ENCODE measurements around the gene HELB. TPM values are rescaled to one million over a fixed set of nuclear protein-coding genes. Genes with fewer than 3 reads are reported as not detected.
"Not testable (repeated sequence)": the region's sequence is repeated elsewhere in the genome, so short reads cannot be mapped to it uniquely, and the experiment has no call there.

HELB gene
- total RNA-seq, 1 experiment from 2014 or later = 2.6 TPM

- DNase-seq (ENCODE audit: low read depth) = no peak
Observed at GRCh38 chr12:66302827-66303169, 505 bp downstream of the HELB start.

GRCh38 chr12:66303316-66303804, 1.1 kb downstream of the HELB start:
- not testable (repeated sequence) for DNase-seq (ENCODE audit: low read depth)

- no peak for DNase-seq (ENCODE audit: low read depth)
Observed at GRCh38 chr12:66304296-66304900, 2.1 kb downstream of the HELB start.

GRCh38 chr12:66309606-66310005, 7.3 kb downstream of the HELB start:
- no peak for DNase-seq (ENCODE audit: low read depth)

GRCh38 chr12:66312189-66312588, 9.9 kb downstream of the HELB start:
- no peak for DNase-seq (ENCODE audit: low read depth)

- DNase-seq (ENCODE audit: low read depth) = no peak
Observed at GRCh38 chr12:66314278-66314677, 12.0 kb downstream of the HELB start.

GRCh38 chr12:66319266-66319954, 17.1 kb downstream of the HELB start:
- DNase-seq (ENCODE audit: low read depth) = no peak

DNA sequence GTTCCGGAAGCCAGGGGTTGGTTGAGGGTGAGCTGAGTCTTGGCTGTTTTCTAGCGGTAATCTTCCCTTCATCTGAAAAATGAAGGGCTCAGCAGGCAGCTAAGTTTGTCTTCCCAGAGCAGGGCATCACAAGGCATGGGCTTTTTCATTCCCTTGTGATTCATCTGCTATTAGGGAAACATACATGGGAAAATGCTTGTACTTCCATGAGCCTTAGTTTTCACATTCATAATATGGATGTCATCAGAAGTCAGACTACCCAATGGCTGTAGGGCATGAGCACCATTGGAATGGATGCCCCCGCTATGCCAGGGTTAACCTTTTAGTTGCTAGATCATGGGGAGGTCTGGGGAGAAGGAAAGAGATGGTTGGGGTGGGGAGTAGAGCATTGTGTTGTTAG, 18.7 kb downstream of the HELB start:
- no peak for DNase-seq (ENCODE audit: low read depth)

DNA sequence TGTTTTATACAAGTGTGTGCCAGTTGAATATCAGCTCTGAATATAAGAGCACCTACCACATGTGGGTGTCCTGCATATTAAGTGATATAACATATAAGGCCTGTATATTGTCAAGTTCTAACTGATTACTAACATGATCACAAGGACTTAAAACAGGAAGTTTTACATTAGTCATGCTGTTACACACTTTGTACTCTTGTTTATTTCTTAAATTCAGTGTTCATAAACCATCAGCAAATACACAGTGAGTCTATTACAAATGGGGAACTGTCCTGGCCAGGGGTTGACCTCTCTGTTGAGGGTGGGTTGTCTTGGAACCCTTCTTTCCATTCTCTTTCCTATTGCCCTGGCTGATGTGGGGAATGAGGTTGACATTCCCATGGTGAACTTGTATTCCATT, 19.1 kb downstream of the HELB start:
- DNase-seq (ENCODE audit: low read depth) = no peak

- DNase-seq (ENCODE audit: low read depth) = no peak
Observed at GRCh38 chr12:66323017-66323416, 20.7 kb downstream of the HELB start.

DNA sequence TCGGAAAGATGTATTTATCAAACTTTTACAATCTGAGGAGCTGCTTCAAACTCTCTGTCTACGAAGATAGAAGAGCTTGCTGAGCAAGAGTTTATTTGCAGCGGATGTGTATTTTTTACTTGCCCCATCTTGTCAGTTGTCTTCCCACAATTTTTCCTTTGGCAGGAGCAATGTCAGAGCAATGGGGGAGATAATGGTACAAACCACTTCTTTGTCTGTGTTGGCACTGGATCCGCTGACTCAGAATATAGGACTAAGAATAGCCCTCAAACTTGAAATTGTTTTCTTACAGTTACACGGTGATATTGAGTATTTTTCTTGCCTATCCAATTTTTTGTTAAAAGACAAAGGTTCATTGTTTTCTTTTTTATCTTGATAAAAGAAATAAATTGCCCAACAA, 27.6 kb downstream of the HELB start:
- peak; percentile 70 for DNase-seq (ENCODE audit: low read depth)

DNA sequence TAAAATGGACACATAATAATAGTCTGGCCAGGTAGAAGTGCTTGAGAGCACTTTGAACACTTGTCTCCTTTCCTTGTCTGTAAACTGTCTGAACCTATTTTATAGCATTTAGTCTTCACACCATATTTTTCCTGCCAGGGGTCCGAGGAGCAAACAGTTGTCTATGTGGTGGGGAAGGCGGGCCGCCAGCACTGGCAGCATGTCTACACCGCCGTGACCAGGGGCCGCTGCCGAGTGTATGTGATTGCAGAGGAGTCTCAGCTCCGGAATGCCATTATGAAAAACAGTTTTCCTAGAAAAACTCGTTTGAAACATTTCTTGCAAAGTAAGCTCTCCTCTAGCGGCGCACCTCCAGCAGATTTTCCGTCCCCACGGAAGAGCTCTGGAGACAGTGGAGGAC, 28.7 kb downstream of the HELB start:
- DNase-seq (ENCODE audit: low read depth) = no peak

DNA sequence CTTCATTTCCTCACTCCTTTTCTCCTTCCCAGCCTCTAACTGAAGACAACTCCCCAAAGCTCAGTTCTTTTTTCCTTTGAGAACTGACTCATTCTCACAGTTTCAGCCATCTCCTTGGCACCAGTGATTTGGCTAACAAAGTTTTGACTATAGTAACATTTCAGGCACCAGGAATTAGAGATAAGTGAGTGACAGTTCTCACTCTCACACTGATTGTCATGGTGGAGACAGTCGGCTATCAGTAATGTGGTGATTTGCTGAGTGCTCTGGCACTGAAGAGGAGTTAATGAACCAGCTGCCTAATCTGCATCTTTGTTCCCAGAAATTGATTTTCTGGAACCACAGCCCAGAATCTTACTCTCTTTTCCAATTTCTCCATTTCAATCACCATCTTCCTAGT, 29.5 kb downstream of the HELB start:
- DNase-seq (ENCODE audit: low read depth) = no peak

- DNase-seq (ENCODE audit: low read depth) = no peak
Observed at GRCh38 chr12:66335746-66336145, 33.5 kb downstream of the HELB start.

DNA sequence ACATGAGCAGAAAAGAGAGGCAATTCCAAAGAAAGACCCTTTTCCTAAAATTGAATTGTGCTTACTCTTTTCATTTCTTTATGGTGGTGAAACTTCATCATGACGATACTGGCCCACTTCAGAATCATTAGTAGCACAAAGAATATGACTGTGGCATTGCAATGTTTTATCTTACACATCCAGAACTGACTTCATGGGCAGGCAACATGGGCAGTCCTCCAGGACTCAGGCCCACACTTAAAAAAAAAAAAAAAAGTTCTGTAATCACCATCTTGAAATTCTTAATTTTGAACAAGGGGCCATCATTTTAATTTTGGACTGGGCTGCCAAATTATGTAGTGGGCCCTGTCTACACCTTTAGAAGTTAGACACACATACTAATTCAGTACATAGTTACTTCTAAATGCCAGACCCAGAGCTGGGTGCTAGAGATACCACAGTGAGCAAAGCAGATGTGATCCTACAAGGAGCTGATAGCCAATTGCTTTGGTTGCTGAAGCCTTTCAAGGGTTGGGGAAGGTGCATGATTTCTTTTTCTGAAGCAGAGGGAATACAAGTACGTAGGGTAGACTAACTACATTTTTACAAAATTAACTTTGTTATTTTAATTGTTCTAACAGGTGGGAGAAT, 35.2 kb downstream of the HELB start:
- no peak for DNase-seq (ENCODE audit: low read depth)

DNA sequence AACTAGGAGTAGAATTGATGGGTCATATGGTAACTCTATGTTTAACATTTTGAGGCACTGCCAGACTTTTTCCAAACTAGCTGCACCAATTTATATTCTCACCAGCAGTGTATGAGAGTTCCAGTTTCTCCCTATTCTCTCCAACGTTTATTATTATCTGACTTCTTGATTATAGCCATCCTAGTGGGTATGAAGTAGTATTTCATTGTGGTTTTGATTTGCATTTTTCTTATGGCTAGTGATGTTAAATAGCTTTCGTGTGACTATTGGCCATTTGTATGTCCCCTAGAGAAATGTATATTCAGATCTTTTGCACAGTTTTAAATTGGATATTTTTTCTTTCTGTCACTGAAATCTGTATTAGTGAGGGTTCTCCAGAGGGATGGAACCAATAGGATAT, 37.8 kb downstream of the HELB start:
- peak; percentile 1 for DNase-seq (ENCODE audit: low read depth)

DNA sequence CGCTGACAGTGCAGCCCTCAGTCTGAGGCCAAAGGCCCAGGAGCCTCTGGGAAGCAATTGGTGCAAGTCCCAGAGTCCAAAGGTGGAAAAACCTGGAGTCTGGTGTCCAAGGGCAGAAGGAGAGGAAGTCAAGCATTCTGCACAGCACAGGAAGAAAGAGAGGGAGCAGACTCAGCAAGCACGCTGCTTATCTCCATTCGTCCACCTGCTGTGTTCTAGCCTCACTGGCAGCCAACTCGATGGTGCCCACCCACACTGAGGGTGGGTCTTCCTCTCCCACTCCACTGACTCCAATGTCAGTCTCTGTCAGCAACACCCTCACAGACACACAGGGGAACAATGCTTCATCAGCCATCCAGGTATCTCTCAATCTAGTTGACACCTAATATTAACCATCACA, 38.8 kb downstream of the HELB start:
- DNase-seq (ENCODE audit: low read depth) = no peak

- DNase-seq (ENCODE audit: low read depth) = no peak
Observed at GRCh38 chr12:66345212-66345611, 42.9 kb downstream of the HELB start.

DNA sequence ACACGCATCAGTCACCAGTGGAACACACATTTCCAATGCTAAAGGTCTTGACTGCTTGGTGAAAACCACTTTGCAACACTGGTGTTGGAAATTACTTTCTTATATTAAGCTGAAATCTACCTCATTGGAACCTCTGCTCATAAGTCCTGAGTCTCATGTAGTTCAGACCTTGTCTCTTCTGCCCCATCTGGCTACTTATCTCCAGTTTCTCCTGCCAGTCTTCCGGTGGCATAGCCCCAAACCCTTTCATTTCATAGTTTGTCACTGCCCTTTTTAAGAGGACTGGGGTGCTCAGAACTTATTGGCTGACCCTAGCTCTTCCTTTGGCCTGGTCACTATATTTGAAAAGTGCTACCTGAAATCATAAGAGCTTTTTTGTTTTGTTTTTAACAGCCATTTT, 43.7 kb downstream of the HELB start:
- DNase-seq (ENCODE audit: low read depth) = no peak

DNA sequence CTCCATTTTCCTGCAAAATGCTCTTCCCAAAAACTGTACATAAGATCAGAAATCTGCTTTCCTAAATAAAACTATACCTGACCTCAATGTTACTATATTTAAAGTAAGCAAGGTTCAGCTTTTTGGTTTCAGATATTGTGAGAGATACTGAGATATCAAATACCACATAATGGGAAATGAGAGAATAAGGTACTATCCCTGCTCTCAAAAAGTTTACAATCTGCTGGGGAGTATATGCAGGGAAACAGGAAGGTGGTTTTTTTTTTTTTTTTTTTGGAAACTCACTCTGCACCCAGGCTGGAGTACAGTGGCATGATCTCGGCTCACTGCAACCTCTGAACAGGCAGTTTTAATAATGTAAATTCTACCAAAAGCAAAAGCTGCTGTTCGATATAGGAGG, 49.0 kb downstream of the HELB start:
- no peak for DNase-seq (ENCODE audit: low read depth)

DNA sequence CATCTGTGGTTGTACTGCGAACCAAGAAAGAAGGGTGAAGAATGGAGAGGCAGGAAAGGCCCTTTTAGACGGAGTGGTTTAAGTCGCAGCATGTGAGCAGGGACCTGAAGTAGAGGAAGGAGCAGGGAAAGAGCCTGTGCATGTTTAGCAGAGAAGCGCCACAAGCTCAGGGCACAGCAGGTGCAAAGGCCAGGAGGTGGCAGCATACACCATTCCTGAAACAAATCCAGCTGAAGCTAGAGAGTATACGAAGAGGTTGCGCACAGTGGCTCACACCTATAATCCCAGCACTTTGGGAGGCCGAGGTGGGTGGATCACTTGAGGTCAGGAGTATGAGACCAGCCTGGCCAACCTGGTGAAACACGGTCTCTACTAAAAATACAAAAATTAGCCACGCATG, 49.9 kb downstream of the HELB start:
- DNase-seq (ENCODE audit: low read depth) = peak; percentile 1

DNA sequence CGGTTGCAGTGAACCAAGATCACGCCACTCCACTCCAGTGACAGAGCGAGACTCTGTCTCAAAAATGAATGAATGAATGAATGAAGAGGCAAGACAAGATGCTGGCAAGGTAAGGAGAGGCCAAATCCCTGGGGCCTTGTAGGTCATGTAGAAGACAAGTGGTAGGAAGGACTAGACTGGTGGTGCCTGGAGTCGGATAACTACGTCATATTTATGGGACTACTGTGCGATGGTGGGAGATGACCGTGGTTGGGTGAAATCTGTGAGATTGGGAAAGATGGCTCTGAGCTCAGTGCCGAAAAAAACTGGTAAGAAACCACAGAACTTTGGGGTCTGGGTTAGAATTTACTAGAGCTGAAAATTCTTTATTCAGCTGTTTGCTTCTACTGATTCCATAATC, 50.6 kb downstream of the HELB start:
- no peak for DNase-seq (ENCODE audit: low read depth)

- no peak for DNase-seq (ENCODE audit: low read depth)
Observed at GRCh38 chr12:66354291-66354690, 52.0 kb downstream of the HELB start.
